T47D (cell line): ENCODE results near the gene AREG.

Experiments used
- DNase-seq, 2 experiments: peaks; one replicate each; pipeline versions ENCODE4 v3.0.0 to v3.0.0-alpha.2; 2011 to 2012; ENCODE audit warnings: low read depth in 1 of 2, low spot score in 1 of 2
- JUND ChIP-seq: IDR thresholded peaks from 2 replicates; pipeline ENCODE4 v1.6.1; 2012; ENCODE audit warnings: low read depth
- in situ Hi-C: cut with HindIII; loops from 2 replicates; pipeline ENCODE4 v1.10.0; 2016; ENCODE audit warnings: low sequenced_read_pairs, low pct_unique_long_range_greater_than_20kb

AREG gene

DNA sequence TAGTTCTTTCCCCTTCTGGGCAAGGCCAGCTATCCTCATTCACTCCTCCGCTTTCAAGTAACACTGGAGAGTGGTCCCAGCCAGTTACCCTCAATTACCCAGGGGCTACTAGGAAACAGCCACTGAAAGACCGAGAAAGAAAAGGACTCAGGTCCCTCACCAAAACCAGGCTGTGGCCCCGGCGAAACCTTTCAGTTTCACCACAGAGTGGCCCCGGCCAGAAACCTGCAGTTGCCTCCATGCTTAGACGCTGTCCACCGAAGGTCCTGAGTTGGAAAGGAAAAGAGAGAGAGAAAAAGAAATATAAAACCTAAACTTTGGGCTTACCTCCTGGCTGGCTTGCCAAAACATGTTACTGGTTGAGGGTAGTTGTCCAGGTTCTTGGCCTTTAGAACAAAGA lies 5.0 kb upstream of the AREG start:
- DNase-seq, result no peak
- in situ Hi-C loops, result no loop called here
- TF ChIP-seq JUND, result no peak

DNA sequence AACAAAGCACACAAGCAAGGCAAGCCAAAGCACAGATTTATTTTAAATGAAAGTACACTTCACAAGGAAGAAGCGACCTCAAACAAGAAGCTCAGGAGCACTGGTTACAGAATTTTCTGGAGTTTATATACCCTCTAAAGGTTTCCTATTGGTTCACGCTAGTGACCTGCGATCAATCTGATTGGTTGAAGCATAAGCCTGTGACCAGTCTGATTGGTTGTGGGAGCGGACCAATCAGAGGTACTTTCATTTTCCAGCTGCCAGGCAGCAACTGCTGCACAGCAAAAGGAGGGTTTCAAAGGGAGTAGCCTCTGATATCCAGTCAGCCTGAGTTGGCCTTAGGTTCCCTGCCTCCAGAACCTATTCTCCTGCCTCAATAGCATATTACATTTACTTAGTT lies 4.6 kb upstream of the AREG start:
- DNase-seq, result peak in 1 of 2 experiments; percentile 12
- TF ChIP-seq JUND, result no peak
- in situ Hi-C loops, result no loop called here

DNA sequence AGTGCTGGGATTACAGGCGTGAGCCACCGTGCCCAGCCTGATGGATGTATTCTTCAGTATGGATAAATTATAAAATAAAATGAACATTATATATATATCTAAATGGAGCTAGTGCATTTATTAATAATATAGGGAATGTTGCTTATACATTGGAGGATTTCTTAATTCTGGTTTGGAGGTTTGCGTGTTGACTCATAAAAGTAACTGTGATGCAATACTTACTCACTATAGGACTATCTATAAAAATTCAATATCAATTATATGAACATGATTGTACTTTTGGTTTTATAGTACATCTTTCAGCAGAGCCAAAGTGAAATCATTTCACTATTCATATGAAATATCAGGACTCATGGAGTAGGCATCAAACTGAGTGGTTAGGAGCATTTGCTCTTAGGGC lies 3.2 kb upstream of the AREG start:
- no peak for DNase-seq
- in situ Hi-C loops, result no loop called here
- no peak for TF ChIP-seq JUND

DNA sequence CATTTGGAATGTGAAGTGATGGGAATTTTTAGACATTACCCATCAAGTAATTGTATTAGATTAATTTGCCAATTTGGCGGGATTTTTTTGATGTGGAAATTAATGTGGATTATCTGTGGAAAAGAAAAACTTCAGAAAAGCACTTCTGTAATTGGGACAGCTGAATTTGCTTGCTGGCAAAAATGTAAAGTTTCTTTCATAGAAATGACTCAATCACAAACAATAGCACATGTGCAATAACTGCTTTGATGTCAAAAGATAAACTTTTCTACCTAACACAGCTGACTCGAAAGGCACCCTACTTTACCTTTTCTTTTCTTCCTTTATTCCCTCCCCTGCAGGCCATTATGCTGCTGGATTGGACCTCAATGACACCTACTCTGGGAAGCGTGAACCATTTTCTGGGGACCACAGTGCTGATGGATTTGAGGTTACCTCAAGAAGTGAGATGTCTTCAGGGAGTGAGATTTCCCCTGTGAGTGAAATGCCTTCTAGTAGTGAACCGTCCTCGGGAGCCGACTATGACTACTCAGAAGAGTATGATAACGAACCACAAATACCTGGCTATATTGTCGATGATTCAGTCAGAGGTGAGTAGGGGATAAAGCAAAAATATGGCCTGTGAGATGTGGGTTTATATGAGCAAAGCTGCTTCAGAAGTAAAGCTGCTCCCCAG lies 1.4 kb downstream of the AREG start:
- in situ Hi-C loops, result no loop called here
- no peak for TF ChIP-seq JUND
- DNase-seq, result no peak

DNA sequence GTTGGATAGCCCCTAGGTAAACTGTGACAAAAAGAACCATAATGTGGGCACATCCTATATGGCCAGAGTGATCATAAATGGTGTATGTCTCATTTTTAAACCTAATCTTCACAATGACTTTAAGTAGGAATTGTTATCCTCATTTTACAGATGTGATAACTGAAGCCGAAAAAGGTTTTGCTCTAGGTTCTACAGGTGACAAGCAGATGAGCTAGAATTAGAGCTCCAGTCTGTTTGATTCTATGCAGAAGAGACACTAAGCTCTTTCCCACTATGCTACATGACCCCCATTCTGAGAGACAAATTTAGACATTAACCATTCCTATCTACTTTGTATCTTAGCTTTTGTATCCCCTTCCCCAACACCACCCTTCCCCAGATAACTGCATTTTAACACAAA lies 2.0 kb downstream of the AREG start:
- DNase-seq, result no peak
- TF ChIP-seq JUND, result no peak
- in situ Hi-C loops, result no loop called here

DNA sequence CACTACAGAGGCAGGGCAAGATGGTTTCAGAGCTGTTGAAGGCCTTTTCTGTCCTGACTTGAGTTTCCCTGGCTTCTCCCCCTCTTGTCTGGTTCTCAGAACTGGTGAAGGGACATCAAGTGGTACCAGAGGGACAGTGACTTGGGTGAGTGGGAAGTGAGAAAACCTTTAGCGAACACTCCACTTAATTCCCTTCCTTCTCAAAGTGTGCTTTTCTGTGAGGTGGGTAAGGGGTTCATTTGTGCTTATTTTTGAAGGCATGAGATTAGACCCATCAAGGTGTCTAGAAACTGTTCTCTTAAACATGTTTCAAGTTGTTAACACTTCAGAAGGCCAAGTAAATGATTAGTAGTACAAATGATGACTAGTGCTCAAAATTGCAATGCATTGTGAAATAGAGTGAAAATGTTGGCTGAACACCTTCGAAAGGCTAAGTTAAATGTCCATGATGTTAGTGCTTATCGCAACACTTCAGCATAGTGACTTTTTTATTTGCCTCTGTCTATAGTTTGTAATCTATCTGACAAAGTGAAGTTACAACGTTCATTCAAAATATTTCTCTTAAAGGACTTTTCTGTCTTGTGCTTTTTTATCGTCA lies 2.8 kb downstream of the AREG start:
- no peak for DNase-seq
- in situ Hi-C loops, result no loop called here
- TF ChIP-seq JUND, result no peak

DNA sequence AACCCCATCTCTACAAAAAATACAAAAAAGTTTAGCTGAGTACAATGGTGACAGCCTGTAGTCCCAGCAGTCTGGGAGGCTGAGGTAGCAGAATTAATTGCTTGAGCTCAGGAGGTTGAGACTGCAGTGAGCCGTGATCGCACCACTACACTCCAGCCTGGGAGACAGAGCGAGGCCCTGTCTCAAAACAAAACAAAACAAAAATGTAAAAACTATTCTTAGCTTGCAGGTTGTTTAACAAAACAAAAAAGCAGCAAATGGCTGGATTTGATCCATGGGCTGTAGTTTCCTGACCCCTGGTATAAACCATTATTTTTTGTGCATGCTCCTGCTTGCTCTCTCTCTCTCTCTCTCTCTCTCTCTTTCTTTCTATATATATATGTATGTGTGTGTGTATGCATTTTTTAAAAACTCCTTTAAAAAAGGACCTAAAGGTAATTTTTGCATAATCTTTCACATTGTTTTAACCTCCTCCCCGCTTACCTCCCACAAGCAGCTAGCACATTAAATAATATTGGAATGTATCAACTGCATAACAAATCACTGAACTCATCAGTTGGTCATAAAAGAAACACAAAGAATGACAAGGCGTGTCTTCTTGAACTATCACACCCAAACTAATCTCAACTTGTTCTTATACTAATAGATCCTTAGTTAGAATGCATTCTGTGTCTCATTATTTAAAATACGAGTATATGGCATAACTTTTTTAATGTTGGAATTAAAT lies 4.8 kb downstream of the AREG start:
- no peak for TF ChIP-seq JUND
- no peak for DNase-seq

DNA sequence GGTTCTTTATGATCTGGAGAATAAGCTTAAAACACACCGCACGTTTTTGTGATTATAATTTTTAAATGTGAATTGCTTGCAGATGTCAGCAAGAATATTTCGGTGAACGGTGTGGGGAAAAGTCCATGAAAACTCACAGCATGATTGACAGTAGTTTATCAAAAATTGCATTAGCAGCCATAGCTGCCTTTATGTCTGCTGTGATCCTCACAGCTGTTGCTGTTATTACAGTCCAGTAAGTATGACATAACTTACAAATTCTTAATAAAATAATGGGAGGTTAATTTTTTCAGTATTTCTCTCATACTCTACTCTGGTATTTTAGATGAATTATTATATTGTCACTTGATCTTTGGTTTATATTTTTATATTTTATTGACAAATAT lies 5.4 kb downstream of the AREG start:
- in situ Hi-C loops, result no loop called here
- no peak for TF ChIP-seq JUND
- DNase-seq, result no peak

More for the DNA sequence above, 4.8 kb downstream of the AREG start:
- in situ Hi-C loops, result no loop called here

DNA sequence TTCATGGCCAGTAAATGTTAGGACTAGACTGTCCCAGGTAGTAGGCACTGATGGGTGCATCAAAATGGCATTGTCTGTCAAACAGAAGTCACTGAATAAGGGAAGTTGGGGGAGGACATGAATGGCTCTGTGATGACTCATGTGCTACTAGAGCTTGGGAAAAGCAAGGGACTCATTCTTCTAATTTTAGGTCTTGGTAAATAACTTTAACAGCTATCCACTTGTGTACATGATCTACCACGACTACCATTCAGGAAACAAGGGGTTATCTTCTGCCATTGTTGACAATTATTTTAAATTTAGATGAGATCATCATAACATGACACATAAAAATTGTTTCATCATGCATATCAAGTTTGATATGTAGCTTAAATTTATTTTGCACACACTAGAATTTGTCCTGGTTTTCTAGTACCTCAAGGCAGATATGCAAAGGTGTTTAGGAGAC lies 6.3 kb downstream of the AREG start:
- no peak for TF ChIP-seq JUND
- no peak for DNase-seq
- in situ Hi-C loops, result no loop called here

DNA sequence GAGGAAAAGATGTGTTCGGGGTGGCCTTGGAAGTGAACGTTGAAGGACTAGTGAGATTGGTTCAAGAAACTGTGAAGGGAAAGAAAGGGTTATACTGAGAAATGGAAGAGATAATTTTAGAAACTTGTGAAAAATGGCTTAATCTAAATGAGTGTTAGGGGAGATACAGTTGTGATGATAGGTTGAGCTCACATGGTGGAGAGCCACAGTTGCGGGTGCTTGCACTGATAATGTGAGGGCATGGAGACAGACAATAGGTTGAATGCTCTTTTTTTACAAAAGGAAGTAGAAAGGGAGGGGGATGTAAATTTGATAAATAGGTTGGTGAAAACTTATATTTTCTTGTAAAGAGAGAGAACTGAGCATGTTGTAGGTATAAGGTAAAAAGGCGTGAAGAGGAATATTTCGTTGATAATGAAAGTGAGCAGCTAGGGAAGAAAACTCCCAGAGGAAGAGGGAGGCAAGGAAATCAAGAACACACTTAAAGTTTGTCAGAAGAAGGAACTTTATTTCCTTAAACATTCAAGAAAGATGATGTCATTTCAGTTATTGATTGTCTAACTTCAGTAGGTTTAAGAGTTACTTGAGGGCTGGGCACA lies 8.2 kb downstream of the AREG start:
- DNase-seq, result no peak
- no peak for TF ChIP-seq JUND
- in situ Hi-C loops, result no loop called here

DNA sequence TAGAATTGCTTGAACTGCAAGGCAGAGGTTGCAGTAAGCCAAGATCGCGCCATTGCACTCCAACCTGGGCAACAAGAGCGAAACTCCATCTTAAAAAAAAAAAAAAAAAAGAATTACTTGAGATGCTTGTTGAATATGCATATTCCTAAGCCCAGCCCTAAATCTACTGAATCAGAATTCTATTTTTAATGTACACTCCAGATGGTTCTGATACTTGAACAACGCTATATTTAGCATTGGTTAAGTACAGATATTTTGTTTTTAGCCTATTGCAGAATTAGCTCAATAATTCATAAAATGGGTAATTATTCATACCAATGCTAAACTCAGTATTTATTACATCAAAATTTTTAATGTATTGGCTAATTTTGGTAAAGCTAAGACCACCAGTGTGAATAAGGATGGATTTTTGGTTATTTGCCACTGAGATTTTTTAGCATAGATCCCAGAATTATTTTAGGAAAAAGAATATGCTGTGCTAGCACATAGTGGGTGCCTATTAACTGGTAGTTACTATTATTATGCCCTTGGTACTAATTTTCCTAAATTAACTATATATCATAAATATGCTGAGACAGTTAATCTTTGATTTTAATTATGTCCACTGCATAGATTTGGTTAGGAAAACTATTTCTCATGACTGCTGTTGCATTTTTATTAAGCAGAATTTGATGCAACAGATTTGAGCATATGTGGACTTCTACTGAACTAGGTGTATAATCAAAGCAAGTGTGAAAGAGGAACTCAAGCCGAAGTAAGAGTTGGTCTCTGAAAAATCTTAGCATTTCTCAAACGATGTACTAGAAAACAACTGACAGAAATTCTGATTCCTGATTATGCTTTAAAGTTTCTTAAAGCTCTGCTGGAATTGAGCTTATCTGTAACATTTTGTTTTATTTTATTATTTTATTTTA lies 9.2 kb downstream of the AREG start:
- no peak for TF ChIP-seq JUND
- in situ Hi-C loops, result no loop called here
- DNase-seq, result no peak

DNA sequence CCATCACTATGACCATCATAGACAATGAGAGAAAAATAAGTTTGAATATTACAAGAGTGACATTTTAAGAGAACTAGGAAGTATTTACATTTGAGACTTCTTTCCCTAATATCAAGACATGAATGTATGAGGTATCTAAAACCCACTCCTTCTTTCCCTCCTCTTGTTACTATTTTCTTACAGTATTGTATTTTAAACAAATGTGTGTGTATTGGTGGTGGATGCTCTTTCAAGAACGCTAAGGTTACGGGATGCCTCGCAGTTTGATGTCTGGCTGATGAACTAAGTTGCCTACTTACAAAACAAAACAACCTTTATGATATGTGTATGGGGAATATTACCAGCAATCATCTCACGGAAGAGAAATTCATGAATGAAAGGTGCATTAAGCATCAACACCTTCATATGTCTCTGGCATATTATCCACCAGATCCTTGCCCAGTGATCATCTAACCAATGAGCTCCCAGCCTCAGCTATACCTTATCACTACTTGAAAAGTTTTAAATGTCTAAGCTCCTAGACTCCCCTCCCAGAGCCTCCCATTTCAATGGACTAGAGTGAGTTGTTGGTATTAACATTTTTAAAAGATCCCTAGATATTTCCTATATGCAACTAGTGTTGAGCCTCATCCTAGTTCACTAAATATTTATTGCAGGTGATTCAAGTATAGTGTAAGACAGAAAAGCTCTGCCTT lies 10.6 kb downstream of the AREG start:
- DNase-seq, result no peak
- in situ Hi-C loops, result no loop called here
- no peak for TF ChIP-seq JUND
